Stimulated activated CD4-positive, alpha-beta T cell treated with anti-CD3 and anti-CD28 coated beads, Interleukin-2, amount 100 ng/mL, for 4 hours (primary cell): ENCODE data around the gene PIGP.
"Not testable (repeated sequence)": the region's sequence is repeated elsewhere in the genome, so short reads cannot be mapped to it uniquely, and the experiment has no call there.

Experiments
- DNase-seq: peaks from one replicate; pipeline ENCODE4 v3.0.0-alpha.2; 2020; ENCODE audit warnings: low read depth

Gene PIGP

DNA sequence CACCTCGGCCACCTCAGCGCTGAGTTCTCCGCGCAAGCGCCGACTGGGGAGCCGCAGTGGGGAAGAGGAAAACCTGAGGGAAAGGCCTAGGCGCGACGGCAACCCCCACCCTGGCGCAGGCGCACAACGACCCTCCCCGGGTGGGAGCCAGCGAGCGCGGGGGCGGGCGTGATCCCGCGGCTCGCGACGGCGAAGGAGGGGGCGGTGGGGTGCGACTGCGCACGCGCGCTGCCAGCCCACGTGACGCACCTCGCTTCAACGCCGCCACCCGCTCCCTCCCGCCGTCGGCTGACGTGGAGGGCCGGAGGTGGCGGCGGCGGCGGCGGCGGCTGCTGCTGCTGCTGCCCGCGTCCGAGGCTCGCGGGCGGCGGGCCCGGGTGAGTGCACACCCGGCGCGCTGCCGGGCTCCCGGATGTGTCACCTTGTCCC, at the start of gene PIGP, which contains the start of gene TTC3:
Gene PIGP, minus strand, starts transcription at position 84 of the 429 bp plus-strand sequence. CDS start 556 bp downstream, outside the sequence.
Gene TTC3, plus strand, starts transcription at position 267 of the 429 bp plus-strand sequence. CDS start 14,004 bp downstream, outside the sequence.
- peak; percentile 94 for DNase-seq

DNA sequence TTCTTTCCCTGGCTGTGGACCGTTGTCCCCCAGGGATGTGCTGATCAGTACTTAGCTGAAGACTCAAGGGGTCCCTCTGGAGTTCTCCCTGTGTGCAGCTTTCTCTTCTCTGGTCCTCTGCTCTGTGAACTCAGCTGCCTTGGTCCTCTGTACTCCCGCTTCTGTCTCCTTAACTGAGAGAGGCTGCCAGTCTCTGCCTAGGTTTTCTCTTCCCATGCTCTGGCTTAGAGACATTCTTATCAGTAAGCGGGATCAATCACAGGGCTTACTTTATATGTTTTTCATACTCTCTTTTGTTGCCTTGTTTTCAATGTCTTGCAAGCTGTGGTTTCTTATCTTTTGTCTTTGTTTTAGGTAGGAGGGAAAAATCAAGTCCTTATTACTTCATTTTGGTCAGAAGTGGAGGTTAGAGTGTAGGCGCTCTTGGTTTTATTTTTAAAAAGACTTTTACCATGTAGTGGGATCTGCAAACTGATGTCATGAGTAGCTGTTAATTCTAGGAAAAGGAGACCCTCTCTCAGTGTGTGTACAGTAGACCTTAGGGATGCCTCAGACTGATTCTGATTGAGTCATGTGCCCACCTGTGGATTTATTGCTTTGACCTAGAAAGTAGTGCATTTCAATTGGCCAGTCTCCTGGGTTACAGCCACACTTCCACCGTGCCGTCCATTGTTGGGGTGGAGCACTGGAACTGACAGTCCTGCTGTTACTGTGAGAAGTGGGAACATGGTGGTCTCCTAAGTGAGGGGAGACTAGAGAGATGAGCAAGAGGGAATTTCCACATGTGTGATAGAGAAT, 46.7 kb upstream of the PIGP start:
- DNase-seq: no peak

- DNase-seq: no peak
Observed at GRCh38 chr21:37118187-37118826, 45.4 kb upstream of the PIGP start.

DNA sequence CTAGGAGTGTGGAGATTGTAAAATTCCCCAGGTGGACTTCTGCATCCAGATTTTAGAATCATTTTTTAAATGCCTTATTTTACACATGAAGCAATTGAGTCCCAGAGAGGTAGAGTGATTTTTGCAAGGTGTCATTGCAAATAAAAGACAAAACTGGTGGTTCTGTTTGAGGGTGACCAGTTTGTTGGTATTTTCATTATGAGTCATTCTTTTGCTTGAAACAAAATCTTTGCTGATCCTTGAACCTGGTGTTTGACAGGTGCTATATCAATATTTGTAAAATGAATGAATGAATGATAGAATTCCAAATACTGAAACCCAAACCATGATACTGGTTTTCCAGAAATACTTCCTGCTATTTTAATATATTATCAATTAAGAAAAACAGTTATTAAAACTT, 44.3 kb upstream of the PIGP start:
- DNase-seq: no peak

DNA sequence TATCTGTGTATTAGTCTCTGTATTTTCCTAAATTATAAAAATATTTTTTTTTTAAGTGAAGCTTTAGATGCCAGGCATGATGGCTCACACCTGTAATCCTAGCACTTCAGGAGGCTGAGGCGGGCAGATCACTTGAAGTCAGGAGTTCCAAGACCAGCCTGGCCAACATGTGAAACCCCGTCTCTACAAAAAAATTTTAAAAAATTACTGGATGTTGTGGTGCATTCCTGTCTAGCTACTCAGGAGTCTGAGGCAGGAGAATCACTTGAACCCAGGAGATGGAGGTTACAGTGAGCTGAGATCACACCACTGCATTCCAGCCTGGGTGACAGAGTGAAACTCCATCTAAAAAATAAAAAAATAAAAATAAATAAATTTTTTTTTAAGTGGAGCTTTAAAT, 43.6 kb upstream of the PIGP start:
- DNase-seq: not testable (repeated sequence)

DNA sequence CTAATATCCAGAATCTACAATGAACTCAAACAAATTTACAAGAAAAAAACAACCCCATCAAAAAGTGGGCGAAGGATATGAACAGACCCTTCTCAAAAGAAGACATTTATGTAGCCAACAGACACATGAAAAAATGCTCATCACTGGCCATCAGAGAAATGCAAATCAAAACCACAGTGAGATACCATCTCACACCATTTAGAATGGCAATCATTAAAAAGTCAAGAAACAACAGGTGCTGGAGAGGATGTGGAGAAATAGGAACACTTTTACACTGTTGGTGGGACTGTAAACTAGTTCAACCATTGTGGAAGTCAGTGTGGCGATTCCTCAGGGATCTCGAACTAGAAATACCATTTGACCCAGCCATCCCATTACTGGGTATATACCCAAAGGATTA, 41.4 kb upstream of the PIGP start:
- DNase-seq: not testable (repeated sequence)

DNA sequence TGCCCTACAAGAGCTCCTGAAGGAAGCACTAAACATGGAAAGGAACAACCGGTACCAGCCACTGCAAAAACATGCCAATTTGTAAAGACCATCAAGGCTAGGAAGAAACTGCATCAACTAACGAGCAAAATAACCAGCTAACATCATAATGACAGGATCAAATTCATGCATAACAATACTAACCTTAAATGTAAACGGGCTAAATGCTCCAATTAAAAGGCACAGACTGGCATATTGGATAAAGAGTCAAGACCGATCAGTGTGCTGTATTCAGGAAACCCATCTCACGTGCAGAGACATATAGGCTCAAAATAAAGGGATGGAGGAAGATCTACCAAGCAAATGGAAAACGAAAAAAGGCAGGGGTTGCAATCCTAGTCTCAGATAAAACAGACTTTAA, 38.2 kb upstream of the PIGP start:
- not testable (repeated sequence) for DNase-seq

DNA sequence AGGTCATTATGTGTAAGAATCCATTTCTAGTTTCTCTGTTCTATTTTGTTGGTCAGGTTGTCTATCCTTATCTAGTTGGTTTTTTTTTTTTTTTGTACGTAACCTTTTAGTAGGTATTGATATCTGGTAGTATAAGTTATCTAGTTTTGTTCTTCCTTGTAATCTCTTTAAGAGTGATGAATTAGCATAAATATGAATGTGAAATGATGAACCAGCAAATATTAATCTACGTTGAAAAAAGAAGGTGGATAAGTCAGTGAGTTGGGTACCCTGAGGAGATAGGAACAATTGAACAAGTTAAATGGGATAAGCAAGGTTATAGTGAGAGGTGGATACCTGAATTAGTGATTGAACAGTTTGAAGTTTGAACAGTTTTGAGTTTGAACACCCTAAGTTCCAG, 34.1 kb upstream of the PIGP start:
- no peak for DNase-seq

- DNase-seq: not testable (repeated sequence)
Observed at GRCh38 chr21:37102746-37103145, 29.9 kb upstream of the PIGP start.

- no peak for DNase-seq
Observed at GRCh38 chr21:37101384-37101783, 28.5 kb upstream of the PIGP start.

DNA sequence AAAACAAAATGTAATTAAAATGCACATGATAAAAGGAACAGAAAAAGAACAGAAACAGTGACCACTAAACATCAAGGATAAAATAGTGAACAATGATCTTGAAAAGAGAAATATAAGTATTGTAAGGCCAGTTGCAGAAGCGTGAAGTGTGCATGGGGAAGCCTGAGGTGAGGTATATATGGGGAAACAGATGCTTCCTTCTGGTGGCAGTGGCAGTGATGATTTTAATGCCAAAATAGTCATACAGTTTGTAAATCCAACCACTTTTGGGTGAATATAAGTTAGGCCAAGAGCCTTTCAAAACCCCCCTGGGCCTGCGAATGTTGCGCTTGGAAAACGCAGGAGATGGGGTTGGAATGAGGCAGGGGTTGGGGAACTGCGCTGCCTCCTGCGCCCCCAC, 27.4 kb upstream of the PIGP start:
- DNase-seq: no peak

DNA sequence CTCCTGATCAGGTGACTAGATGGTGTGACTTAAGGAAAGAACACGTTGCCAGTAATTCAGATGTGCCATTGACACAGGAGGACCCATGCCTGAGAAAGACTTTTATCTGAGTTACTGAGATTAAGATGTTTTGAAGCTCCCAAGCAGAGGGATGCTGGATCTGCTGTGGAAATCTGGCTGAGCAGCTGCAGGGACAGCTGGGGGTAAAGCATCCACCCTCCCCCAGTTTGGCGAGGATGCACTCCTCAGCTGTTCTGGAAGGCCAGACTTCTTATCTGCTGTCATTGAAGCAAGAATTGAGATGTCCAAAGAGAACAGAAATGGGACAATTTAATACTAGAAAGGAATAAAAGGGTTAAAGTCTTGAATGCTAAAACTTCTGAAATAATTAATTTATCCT, 25.9 kb upstream of the PIGP start:
- DNase-seq: no peak

- no peak for DNase-seq
Observed at GRCh38 chr21:37095821-37096220, 22.9 kb upstream of the PIGP start.

- DNase-seq: no peak
Observed at GRCh38 chr21:37093977-37094376, 21.1 kb upstream of the PIGP start.

GRCh38 chr21:37088186-37088735, 15.4 kb upstream of the PIGP start:
- no peak for DNase-seq

- DNase-seq: no peak
Observed at GRCh38 chr21:37087188-37087587, 14.3 kb upstream of the PIGP start.

DNA sequence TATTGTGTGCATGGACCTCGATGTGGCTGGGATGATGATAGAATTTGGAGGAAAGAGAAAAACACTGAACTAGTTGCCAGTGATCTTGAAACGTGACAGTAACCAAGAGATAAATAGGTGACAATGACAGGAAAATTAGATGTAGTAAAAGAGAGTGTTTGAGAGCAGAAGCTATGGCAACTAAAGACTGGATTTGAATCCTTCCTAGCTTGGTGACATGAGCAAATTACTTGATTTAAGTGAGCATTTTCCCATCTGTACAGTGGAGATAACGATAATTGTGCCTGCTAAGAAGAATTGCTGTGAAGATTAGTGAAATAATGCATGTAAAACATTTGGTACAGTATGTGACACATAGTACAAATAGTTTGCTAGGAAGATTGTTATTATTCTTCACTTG, 12.9 kb upstream of the PIGP start:
- DNase-seq: no peak

GRCh38 chr21:37082856-37083528, 10.1 kb upstream of the PIGP start:
- no peak for DNase-seq

DNA sequence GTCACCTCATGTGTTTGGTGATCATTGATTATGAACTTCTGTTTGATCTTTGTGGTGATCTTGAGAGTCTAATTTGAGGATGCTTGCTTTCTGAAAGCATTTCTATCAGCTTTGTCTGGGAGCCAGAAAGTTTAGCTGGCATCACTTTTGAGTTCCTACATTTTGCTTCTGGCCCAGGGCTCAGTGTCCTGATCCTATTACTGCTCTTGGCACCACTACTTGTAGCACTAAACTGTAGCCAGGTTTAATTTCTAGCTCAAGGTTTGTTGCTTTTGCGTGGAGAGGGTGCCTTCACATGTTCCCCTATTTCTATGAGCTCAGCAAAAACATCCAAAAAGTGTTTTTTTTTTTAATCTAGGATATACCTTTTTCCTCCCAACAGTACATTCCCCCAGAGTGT, 9.5 kb upstream of the PIGP start:
- no peak for DNase-seq

DNA sequence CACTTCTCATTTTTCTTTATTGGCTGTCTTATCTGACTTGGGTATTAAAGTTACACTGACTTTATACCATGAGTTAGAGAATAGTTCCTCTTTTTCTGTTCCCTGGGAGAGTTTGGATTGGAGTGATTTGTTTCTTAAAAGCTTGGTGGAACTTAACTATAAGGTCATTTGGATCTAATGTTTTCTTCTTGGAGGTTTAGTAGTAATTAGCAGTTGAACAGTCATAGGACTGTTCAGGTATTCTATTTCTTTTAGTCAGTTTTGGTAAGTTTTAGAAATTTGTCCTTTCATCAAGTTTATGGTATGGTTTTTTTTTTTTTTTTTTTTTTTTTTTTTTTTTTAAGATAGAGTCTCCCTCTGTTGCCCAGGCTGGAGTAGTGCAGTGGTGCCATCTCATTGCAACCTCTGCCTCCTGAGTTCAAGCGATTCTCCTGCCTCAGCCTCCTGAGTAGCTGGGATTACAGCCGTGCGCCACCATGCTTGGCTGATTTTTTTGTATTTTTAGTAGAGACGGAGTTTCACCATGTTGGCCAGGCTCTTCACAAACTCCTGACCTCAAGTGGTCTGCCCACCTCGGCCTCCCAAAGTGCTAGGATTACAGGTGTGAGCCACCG, 6.4 kb upstream of the PIGP start:
- DNase-seq: no peak

GRCh38 chr21:37077403-37077802, 4.5 kb upstream of the PIGP start:
- DNase-seq: no peak
